Smooth muscle cell (in vitro differentiated cells): Measurements from ENCODE around the gene USF3. TPM values are rescaled to one million over a fixed set of nuclear protein-coding genes. Genes with fewer than 3 reads are reported as not detected.

Experiments used
- DNase-seq: peaks from one replicate; lab custom pipeline; 2025; ENCODE audit not compliant: unreplicated experiment; lab: John Stamatoyannopoulos, UW
- H2AFZ ChIP-seq: fragments of 200-600 bp; sonication (generic); 2 replicates; pipeline ENCODE4 v1.6.0; 2016; ENCODE audit warnings: antibody characterized with exemption, low read depth, mild to moderate bottlenecking
- H3F3A ChIP-seq: fragments of 200-600 bp; sonication (generic); 2 replicates; pipeline ENCODE4 v1.6.0; 2017; ENCODE audit warnings: antibody characterized with exemption, low read depth
- H3K27ac ChIP-seq: fragments of 200-600 bp; sonication (generic); 2 replicates; pipeline ENCODE4 v1.5.1; 2016; ENCODE audit warnings: low read depth, mild to moderate bottlenecking
- H3K27me3 ChIP-seq: fragments of 200-600 bp; sonication (generic); 2 replicates; pipeline ENCODE4 v1.6.1; 2016; ENCODE audit warnings: low read depth, mild to moderate bottlenecking
- H3K36me3 ChIP-seq: fragments of 200-600 bp; sonication (generic); 2 replicates; pipeline ENCODE4 v1.5.1; 2016; ENCODE audit warnings: low read depth
- H3K4me1 ChIP-seq: fragments of 200-600 bp; sonication (generic); 2 replicates; pipeline ENCODE4 v1.5.1; 2016; ENCODE audit warnings: low read depth
- H3K4me2 ChIP-seq: fragments of 200-600 bp; sonication (generic); 2 replicates; pipeline ENCODE4 v1.6.0; 2016; ENCODE audit warnings: mild to moderate bottlenecking
- H3K4me3 ChIP-seq: fragments of 200-600 bp; sonication (generic); 2 replicates; pipeline ENCODE4 v1.5.1; 2016; ENCODE audit warnings: mild to moderate bottlenecking
- H3K79me2 ChIP-seq: fragments of 200-600 bp; sonication (generic); 2 replicates; pipeline ENCODE4 v1.6.0; 2016; ENCODE audit warnings: low read depth, mild to moderate bottlenecking
- H3K9ac ChIP-seq: fragments of 200-600 bp; sonication (generic); 2 replicates; pipeline ENCODE4 v1.6.0; 2016; ENCODE audit warnings: low read depth
- H3K9me3 ChIP-seq: fragments of 200-600 bp; sonication (generic); replicated peaks from 2 replicates; pipeline ENCODE4 v1.5.1; 2016; ENCODE audit warnings: low read depth
- H4K20me1 ChIP-seq: fragments of 200-600 bp; sonication (generic); 2 replicates; pipeline ENCODE4 v1.6.0; 2016; ENCODE audit warnings: low read depth
- CTCF ChIP-seq: fragments of 200-600 bp; sonication (generic); IDR thresholded peaks from 2 replicates; pipeline ENCODE4 v1.5.1; 2017; ENCODE audit warnings: borderline replicate concordance, mild to moderate bottlenecking, antibody characterized with exemption; ENCODE audit not compliant: insufficient read depth, poor library complexity, severe bottlenecking
- WGBS: methylation state at CpG from one replicate; pipeline ENCODE4 v1.1.7; 2016; ENCODE audit warnings: low lambda C conversion rate; 5-methylcytosine and 5-hydroxymethylcytosine counted together
- polyA plus RNA-seq: library from polyadenylated mRNA; unstranded; fragments of >200 nt; fragmentation: Nextera tagmentation; extraction: Ambion mirVana; gene quantifications from 2 replicates; pipeline ENCODE4 v1.2.1, GENCODE V29; 2016
- total RNA-seq: library from RNA; depleted of rRNA; stranded (reverse); fragments of >200 nt; gene quantifications from 2 replicates; pipeline ENCODE4 v1.2.3, GENCODE V29; 2014

The USF3 gene
- total and polyA plus RNA-seq, 2 experiments from 2014 or later, result 2.9 to 12.3 TPM

- Histone ChIP-seq H3K4me3 (no peak overlapping the region), H3K36me3 (no peaks in the 10 kb centered on the region), H3K4me2 (no peak overlapping the region), H3F3A (no peaks in the 10 kb centered on the region), H3K4me1 (no peaks in the 10 kb centered on the region), H3K27me3 (no peaks in the 10 kb centered on the region), H3K27ac (no peak overlapping the region), H2AFZ (no peak overlapping the region), H3K9me3 (no peaks in the 10 kb centered on the region), H3K9ac (no peak overlapping the region), H3K79me2 (no peaks in the 10 kb centered on the region), H4K20me1 (no peaks in the 10 kb centered on the region)
- DNase-seq, result no peak
- no peak for TF ChIP-seq CTCF
- 95% methylated on average over 1 of the region's 1 CpG for WGBS
Observed at GRCh38 chr3:113654310-113654709, 42.1 kb downstream of the USF3 start.

GRCh38 chr3:113649174-113649845 is 47.1 kb downstream of the USF3 start:
- no peaks in the 10 kb centered on the region for H3K27me3 ChIP-seq
- H3K4me3 ChIP-seq, result no peak overlapping the region
- no peak for TF ChIP-seq CTCF
- no peak overlapping the region for H3K9ac ChIP-seq
- no peaks in the 10 kb centered on the region for H3K36me3 ChIP-seq
- no peaks in the 10 kb centered on the region for H4K20me1 ChIP-seq
- 98% methylated on average over 6 of the region's 6 CpGs for WGBS
- no peaks in the 10 kb centered on the region for H3K79me2 ChIP-seq
- no peak overlapping the region for H3K4me2 ChIP-seq
- H3K9me3 ChIP-seq, result peaks cover 4% of the 10 kb centered on the region
- H2AFZ ChIP-seq, result no peak overlapping the region
- H3F3A ChIP-seq, result no peaks in the 10 kb centered on the region
- H3K4me1 ChIP-seq, result no peaks in the 10 kb centered on the region
- no peak overlapping the region for H3K27ac ChIP-seq
- no peak for DNase-seq

GRCh38 chr3:113648524-113648923 is 47.9 kb downstream of the USF3 start:
- H3K9me3 ChIP-seq, result peaks cover 4% of the 10 kb centered on the region
- H3K4me1 ChIP-seq, result no peaks in the 10 kb centered on the region
- no peaks in the 10 kb centered on the region for H3K27me3 ChIP-seq
- no peaks in the 10 kb centered on the region for H3K36me3 ChIP-seq
- no peak overlapping the region for H3K4me3 ChIP-seq
- no peak overlapping the region for H3K27ac ChIP-seq
- no peaks in the 10 kb centered on the region for H4K20me1 ChIP-seq
- H3K4me2 ChIP-seq, result no peak overlapping the region
- H3F3A ChIP-seq, result no peaks in the 10 kb centered on the region
- no peaks in the 10 kb centered on the region for H3K79me2 ChIP-seq
- no peak for TF ChIP-seq CTCF
- H2AFZ ChIP-seq, result no peak overlapping the region
- no peak overlapping the region for H3K9ac ChIP-seq
- DNase-seq, result no peak

- TF ChIP-seq CTCF, result no peak
- H4K20me1 ChIP-seq, result no peaks in the 10 kb centered on the region
- H3K9me3 ChIP-seq, result peaks cover 4% of the 10 kb centered on the region
- no peaks in the 10 kb centered on the region for H3K79me2 ChIP-seq
- no peak overlapping the region for H3K9ac ChIP-seq
- no peak overlapping the region for H2AFZ ChIP-seq
- no peak overlapping the region for H3K27ac ChIP-seq
- no peaks in the 10 kb centered on the region for H3K27me3 ChIP-seq
- H3F3A ChIP-seq, result no peaks in the 10 kb centered on the region
- H3K4me2 ChIP-seq, result no peak overlapping the region
- H3K4me1 ChIP-seq, result no peaks in the 10 kb centered on the region
- H3K36me3 ChIP-seq, result no peaks in the 10 kb centered on the region
- H3K4me3 ChIP-seq, result no peak overlapping the region
- no peak for DNase-seq
- WGBS, result 95% methylated on average over 7 of the region's 7 CpGs
Observed at GRCh38 chr3:113643583-113643982, 52.9 kb downstream of the USF3 start.
